HG03139 (cell line): Measurements from ENCODE around the gene CACNG6.
"Not testable (repeated sequence)": the region's sequence is repeated elsewhere in the genome, so short reads cannot be mapped to it uniquely, and the experiment has no call there.

Source experiments
- ATAC-seq: cut with Tn5 transposase; IDR thresholded peaks from one replicate; pipeline ENCODE4 v1.9.1; 2021; ENCODE audit not compliant: unreplicated experiment

The CACNG6 gene

GRCh38 chr19:53991224-53992113 is at the start of gene CACNG6:
CACNG6 (plus strand) TSS chr19:53991637; CDS start chr19:53992878, 1,241 bp downstream.
- ATAC-seq, result no peak

- no peak for ATAC-seq
Measured at GRCh38 chr19:53942001-53942786, 49.2 kb upstream of the CACNG6 start.

GRCh38 chr19:53944416-53944815 is 47.0 kb upstream of the CACNG6 start:
- ATAC-seq, result no peak

- no peak for ATAC-seq
Measured at GRCh38 chr19:53944933-53945332, 46.5 kb upstream of the CACNG6 start.

- ATAC-seq, result no peak
Measured at GRCh38 chr19:53945441-53945840, 46.0 kb upstream of the CACNG6 start.

- no peak for ATAC-seq
Measured at GRCh38 chr19:53945998-53946397, 45.4 kb upstream of the CACNG6 start.

GRCh38 chr19:53947624-53948023 is 43.8 kb upstream of the CACNG6 start:
- ATAC-seq, result no peak

GRCh38 chr19:53948611-53949010 is 42.8 kb upstream of the CACNG6 start:
- not testable (repeated sequence) for ATAC-seq

GRCh38 chr19:53951436-53951835 is 40.0 kb upstream of the CACNG6 start:
- ATAC-seq, result no peak

GRCh38 chr19:53951947-53952346 is 39.5 kb upstream of the CACNG6 start:
- ATAC-seq, result no peak

- ATAC-seq, result no peak
Measured at GRCh38 chr19:53953383-53953782, 38.1 kb upstream of the CACNG6 start.

- no peak for ATAC-seq
Measured at GRCh38 chr19:53957448-53958167, 33.8 kb upstream of the CACNG6 start.

GRCh38 chr19:53958168-53958571 is 33.3 kb upstream of the CACNG6 start:
- no peak for ATAC-seq

- ATAC-seq, result no peak
Measured at GRCh38 chr19:53958823-53959757, 32.3 kb upstream of the CACNG6 start.

- no peak for ATAC-seq
Measured at GRCh38 chr19:53960187-53960586, 31.2 kb upstream of the CACNG6 start.

GRCh38 chr19:53960886-53961285 is 30.6 kb upstream of the CACNG6 start:
- no peak for ATAC-seq

GRCh38 chr19:53961523-53962356 is 29.7 kb upstream of the CACNG6 start:
- ATAC-seq, result no peak

- ATAC-seq, result no peak
Measured at GRCh38 chr19:53962887-53963431, 28.5 kb upstream of the CACNG6 start, which contains the start of gene CACNG8. CACNG8 (plus strand) TSS chr19:53962937.

- no peak for ATAC-seq
Measured at GRCh38 chr19:53965091-53965490, 26.3 kb upstream of the CACNG6 start.
